Superior temporal gyrus (tissue), 1 donor: Measurements from ENCODE around the gene DEXI.

Experiments used
- DNase-seq: peaks from one replicate; pipeline ENCODE4 v3.0.0-alpha.2; 2016; ENCODE audit errors: extremely low spot score

Gene DEXI

DNA sequence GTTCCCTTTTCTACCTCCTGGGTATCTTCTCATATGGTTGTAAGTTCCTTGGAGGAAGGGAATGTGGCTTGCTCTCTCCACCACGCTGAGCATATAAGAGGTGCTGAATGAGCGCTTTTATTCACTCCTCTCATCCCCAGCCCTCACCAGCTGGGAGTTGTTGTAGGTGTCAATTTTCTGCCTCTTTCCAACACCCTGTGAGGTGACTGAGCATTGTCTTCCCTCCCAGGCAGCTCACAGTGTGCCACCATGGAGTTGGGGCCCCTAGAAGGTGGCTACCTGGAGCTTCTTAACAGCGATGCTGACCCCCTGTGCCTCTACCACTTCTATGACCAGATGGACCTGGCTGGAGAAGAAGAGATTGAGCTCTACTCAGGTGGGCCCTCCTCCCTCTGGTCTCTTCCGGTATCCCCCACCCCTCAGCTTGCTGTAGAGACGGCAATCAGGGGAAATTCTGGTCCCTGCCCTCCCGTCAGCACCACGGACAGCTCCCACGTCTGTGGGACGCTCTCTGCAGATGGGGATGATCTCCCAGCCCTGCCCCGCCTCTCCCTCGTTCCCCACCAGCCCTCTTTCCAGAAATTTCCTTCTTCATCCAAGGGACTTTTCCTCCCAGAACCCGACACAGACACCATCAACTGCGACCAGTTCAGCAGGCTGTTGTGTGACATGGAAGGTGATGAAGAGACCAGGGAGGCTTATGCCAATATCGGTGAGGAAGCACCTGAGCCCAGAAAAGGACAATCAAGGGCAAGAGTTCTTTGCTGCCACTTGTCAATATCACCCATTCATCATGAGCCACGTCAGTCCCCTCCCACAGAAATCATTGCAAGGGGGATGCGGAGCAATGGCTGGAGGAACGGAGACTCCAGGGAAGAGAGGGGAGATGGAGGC lies 47.0 kb downstream of the DEXI start:
- DNase-seq: no peak

DNA sequence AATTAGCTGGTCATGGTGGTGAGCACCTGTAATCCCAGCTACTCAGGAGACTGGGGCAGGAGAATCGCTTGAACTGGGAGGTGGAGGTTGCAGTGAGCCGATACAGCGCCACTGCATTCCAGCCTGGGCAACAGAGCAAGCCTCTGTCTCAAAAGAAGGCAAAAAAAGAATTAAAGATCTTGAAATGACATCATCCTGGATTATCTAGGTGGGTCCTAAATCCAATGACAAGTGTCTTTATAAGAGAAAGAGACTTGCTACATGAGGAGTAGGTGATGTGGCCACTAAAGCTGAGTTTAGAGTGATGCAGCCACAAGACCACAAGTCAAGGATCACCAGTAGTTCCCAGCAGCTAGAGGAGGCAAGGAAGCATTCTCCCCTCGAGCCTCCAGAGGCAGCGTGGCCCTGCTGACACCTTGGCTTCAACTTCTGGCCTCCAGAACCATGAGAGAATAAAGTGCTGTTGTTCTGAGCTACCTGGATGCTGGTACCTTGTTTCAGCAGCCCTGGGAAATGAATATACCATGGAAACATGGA lies 49.4 kb downstream of the DEXI start:
- no peak for DNase-seq

DNA sequence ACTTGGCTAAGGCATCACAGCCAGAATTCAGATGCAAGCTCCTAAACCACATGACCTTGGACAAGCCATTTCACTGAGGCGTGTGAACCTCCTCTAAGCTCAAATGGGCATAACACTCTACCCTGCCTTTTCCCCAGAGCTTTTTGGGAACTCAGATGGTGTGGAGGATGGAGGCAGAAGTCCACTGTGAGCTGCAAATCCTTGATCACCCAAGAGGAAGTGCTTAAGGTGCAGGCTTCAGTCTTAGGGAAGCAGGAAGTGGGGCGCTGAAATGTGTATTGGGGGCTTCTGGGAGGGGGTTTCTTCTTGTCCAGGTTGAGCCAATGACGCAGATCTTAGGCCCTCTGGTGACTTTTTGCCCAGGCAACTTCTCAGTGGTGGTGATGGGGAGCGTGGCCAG lies 52.4 kb downstream of the DEXI start:
- DNase-seq: no peak

DNA sequence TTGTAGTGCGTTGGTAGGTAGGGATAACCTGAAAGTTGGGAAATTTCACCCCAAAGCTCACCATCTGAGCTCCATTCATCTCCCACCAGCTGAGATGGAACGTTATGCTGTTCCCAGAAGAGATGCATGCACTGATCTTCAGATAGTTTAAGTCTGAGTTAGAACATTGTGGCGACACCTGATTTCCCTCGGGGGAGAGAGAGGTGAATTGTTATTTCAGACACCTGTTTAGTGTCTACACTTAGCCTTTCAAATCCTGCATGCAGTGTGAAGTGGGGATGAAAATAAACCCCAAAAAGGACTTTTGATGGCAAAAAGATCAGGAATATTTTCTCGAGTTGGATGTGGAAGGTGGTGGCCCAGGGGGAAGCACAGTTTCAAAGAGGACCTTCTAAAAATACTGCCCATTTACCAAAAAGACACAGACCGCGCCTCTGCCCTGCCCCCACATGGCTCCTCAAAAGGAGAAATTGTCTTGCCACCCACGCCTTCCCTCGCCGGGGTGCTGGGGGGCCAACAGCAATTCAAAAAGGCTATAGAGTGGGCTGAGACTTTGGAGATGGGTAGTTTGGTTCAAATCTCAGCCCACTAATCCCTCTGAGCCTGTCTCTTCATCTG lies 53.8 kb downstream of the DEXI start:
- DNase-seq: no peak

DNA sequence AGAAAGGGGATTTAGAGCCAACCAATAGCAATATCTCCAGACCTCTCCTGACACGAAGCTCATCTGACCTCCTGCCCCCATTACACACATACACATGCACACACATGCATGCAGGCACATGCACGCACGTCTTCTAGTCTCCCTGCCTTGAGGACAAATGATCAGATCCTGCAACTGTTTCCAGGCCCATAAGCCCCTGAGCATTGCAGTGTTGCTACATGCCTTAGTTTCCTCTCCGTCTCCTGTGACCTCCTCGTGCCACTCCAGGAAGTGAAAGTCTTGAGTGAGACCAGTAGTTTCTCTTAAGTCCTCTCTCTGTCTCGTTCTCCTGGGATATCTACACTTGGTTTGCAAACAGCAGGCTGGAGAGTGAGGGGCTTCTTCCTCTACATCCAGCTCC lies 57.0 kb downstream of the DEXI start:
- no peak for DNase-seq

DNA sequence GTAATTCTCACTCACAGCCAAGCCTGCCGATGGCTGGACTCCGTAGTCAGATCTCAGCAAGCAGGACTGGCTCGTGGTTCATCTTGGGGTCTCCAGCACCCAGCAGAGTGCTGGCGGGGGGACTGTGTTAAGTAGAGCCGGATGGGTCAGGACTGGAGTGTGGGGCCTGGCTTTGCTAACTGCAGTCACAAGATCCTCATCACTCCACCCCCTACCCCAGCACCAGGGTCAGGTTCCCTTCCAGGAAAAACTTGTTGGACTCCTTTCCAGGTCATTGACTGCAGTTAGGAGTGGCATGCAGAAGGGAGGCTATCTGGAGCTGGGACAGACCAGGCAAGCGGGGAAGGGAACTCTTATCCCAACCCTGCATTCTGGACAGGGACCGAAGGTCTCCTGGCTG lies 59.3 kb downstream of the DEXI start:
- DNase-seq: no peak

DNA sequence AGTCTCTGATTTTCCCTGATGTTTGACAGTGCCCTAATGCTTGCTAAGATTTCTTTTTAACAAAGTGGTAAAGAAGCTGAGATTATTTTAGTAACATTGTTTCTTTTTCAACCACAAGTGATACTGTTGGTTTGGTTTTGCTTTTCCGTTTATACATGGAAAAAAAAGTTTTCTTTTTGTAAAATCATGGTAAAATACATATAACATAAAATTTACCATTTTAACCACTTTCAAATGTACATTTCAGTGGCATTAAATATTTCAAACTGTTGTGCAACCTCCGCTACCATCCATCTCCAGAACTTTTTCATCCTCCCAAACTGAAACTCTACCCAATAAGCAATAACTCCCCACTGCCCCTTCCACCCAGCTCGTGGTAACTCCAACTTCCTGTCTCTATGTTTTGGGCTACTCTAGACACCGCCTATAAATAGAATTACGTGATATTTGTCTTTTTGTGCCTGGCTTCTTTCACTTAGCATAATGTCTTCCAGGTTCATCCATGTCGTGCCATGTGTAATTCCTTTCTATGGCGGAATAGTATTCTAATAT lies 60.7 kb downstream of the DEXI start:
- DNase-seq: no peak

DNA sequence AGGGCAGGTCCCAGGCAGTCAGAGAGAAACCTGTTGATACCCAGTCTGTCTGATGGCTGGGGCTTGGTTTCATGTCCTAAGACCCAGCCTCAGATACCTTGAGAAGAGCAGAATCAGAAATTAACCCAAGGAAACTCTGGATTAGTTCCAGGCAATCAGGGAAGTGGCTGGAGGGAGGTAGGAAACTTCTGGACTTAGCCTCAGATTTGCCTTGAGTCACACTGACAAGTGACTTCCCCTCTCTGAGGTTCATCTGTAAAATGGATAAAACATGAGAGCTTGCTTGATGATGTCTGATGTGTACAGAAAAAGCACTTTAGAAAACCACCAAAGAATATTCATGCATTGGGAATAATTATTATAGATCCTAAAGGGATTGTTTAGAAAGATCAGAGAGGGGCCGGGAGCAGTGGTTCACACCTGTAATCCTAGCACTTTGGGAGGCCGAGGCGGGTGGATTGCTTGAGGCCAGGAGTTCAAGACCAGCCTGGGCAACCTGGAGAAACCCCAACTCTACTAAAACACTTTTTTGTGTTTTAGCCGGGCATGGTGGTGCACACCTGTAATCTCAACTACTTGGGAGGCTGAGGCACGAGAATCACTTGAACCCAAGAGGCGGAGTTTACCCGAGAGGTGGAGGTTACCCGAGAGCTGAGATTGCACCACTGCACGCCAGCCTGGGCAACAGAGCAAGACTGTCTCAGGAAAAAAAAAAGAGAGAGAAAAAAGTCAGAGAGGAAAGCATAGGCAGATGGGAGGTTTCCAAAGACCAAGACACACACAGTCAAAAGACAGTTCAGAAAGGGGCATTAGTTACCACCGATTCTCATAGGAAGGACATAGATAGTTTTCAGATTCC lies 61.4 kb downstream of the DEXI start:
- DNase-seq: no peak

DNA sequence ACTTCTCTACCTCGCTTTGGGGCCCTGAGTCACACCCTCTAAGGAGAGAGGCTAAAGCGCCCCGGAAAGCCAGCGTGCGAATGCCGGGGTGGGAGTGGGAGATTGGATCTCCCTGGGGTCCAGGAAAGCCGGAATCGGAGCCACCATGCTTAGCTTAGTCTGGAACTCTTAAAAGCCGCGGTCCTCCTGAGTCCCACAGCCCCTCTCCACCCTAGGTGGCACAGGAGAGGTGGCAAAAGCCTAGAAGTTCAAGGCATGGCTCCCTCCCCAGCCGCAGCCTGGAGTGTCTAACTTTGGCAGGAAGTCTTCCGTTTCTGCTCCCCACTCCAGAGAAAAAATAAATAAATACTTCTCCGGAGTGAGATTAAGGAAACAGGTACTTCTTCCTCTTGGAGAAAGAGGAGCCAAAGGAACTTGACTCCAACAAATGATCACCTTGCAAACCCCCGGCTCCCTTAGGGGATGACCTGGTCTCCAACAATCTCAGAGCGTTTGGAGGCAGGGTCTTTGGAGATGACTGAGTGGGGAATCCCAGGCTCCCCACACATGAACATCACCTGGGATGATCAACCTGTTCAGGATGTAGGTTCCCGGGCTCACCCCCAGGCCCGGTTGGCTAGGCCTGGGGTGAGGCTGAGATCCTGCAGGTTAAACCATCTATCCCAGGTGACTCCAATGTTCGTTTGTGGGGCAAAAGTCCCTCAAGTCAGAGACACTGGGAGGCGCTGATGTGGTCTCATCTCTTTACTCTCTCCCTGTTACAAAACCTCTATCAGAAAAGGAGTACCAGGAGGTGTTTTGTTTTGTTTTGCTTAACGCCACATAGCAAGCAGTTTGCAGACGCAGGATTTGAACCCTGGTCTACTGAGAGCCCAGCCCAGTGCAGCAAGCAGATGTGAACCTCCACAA lies 62.3 kb downstream of the DEXI start:
- DNase-seq: no peak
